HG03565 (cell line): ENCODE data around the gene GRM1.

Source experiments
- ATAC-seq: cut with Tn5 transposase; IDR thresholded peaks from one replicate; pipeline ENCODE4 v1.9.1; 2021; ENCODE audit warnings: mild to moderate bottlenecking, moderate library complexity; ENCODE audit not compliant: unreplicated experiment

GRM1 gene

DNA sequence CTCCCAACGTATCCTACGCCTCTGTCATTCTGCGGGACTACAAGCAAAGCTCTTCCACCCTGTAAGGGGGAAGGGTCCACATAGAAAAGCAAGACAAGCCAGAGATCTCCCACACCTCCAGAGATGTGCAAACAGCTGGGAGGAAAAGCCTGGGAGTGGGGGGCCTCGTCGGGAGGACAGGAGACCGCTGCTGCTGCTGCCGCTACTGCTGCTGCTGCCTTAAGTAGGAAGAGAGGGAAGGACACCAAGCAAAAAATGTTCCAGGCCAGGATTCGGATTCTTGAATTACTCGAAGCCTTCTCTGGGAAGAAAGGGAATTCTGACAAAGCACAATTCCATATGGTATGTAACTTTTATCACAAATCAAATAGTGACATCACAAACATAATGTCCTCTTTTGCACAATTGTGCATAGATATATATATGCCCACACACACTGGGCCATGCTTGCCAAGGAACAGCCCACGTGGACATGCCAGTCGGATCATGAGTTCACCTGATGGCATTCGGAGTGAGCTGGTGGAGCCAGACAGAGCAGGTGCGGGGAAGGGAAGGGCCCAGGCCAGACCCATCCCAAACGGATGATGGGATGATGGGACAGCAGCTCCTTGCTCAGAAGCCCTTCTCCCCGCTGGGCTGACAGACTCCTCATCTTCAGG lies 406.0 kb downstream of the GRM1 start:
- ATAC-seq: no peak

DNA sequence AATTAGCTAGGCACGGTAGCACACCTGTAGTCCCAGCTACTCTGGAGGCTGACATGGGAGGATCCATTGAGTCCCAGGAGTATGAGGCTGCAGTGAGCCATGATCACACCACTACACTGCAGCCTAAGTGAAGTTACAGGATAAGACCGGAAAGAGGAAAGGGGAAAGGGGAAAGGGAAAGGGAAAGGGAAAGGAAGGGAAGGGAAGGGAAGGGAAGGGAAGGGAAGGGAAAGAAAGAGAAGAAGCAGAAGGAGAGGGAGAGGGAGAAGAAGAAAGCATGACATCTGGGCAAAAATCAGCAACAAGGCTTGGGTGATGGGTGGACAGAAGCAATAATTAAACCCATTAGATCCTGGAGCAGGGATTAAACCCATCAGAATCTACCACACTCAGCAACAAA lies 413.0 kb downstream of the GRM1 start:
- ATAC-seq: no peak

DNA sequence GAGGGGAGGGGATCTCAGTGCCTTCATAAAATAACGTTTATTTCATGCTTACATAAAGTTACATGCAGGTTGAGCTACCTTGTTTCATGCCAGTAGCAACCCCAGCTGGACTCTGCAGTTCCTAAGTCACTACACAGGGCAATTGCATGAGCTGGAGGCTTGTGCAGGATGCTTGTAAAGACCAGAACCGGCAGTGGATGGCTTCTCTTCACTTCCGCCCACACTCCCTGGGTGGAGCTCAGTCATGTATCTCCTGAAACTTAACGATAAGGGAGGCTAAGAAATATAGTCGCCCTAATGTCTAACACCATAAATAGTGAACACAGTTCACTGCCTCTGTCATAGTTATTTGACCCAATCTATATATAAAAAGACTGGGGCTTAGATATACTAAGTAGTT lies 415.3 kb downstream of the GRM1 start:
- ATAC-seq: no peak

GRCh38 chr6:146445233-146445632 lies 416.4 kb downstream of the GRM1 start:
- no peak for ATAC-seq

DNA sequence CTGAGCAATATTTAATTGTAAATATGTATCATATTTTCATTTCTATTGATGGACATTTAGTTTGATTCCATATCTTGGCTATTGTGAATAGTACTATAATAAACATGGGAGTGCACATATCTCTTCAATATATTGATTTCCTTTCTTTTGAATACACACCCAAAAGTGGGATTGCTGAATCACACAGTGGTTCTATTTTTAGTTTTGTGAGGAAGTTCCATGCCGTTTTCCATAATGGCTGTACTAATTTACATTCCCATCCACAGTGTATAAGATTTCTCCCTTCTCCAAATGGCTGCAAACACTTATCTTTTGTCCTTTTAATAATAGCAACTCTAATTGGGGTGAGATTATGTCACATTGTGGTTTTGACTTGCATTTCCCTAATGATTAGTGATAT lies 428.0 kb downstream of the GRM1 start:
- ATAC-seq: no peak

- no peak for ATAC-seq
These were observed 432.1 kb downstream of the GRM1 start for GRCh38 chr6:146460941-146461340.

DNA sequence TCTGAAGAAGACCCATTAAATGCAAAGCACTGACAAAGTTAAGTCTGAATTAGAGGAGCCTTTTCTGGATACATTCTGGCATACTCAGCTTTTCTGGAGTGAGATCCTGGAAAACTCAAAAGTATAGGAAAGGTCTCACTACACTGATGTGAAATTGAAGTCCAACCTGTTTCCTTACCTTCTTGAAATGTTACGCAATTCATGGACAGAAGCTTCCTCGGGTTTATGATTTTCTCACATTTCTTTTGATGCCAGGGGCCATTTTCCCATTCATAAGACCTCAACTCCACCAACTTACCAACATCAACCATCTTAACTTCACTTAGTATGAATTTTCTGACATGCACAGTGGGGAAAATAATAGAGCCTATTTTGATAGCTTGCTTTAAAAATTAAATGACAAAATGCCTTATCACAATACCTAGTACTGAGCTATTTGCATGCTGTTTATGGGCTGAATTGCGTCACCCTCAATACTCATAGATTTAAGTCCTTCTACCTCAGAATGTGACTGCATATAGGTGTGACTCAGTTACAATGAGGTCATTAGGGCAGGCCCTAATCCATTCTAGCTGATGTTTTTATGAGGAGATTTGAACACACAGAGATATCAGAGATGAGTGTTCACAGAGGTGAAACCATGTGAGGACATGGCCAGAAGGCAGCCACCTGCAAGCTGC lies 441.4 kb downstream of the GRM1 start:
- ATAC-seq: no peak

DNA sequence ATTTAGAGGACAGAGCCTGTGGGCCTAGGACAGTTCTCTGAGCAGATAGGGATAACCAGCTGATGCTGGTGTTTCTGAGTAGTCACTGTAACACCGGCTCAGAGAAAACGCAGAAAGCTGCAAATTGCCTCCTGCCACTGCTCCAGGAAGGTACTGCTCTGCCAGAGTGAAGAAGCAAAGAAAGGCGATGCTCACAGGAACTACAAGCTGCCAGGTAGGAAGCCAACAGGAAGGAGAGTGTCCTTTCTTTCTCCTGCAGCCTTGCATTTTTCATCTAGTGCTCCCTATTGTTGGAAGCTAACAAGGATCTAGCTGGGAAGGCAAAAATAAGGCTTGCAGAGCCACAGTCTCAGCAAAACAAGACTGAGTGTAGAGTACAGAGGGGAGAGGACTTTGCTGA lies 444.1 kb downstream of the GRM1 start:
- no peak for ATAC-seq

GRCh38 chr6:146481527-146481926 lies 452.7 kb downstream of the GRM1 start:
- ATAC-seq: no peak

DNA sequence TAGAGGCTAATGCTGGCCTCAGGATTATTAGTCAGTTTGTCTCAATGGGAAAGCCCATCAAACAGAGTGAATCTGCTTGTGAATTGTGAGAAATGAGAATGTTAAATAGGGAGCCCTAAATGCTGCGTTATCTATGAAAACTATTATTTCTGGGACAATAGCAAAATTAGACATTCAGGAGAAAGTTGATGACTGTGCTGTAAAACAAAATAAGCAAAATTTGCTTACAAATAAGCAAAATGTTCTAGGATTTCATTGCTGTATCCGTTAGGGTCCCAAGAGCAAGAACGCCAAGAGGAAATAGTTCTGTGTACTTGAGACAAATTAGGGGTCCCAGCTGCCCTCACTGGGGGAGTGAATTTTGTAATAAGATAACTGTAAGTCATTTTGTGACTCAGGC lies 455.5 kb downstream of the GRM1 start:
- no peak for ATAC-seq
